ENCODE results near the gene SFI1. TPM values are rescaled to one million over a fixed set of nuclear protein-coding genes. Genes with fewer than 3 reads are reported as not detected.
"Not testable (repeated sequence)": the region's sequence is repeated elsewhere in the genome, so short reads cannot be mapped to it uniquely, and the experiment has no call there.

The SFI1 gene
- total RNA-seq, 4 donors from 2014 or later: 55.3 to 157 (median 90.1) TPM

DNA sequence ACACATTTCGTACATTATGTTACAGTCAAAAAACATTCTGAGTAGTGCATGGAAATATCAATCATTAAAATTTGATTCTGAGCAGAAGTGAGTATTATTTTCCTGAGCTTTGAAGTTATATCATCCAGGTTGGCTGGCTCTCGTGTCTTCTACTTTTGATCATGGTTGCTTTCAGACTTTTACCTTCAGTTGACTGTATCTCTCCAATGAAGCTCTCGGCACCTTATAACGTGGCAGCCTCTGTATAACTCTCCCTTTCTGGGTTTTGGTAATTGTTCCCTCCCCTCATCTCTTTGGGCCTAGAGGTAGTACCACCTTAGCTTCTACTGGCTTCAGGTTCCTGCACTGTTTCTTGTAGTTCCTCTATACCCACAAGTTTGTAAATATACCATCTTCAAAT is 12.2 kb downstream of the SFI1 start:
- intact Hi-C loops (cut with DNase I; ENCODE audit: low total_unique reads): no loop called here
- in situ Hi-C loops (cut with MboI; ENCODE audit: low pct_ligation_motif_present in 1 of 4, low pct_unique_long_range_greater_than_20kb in 1 of 4, low sequenced_read_pairs in 3 of 4): no loop called here
- no peak overlapping the region for H3K4me3 ChIP-seq
- no peaks in the 10 kb centered on the region for H3K36me3 ChIP-seq
- TF ChIP-seq EP300 (IDR thresholded peaks at IDR 0.05; ENCODE audit: low read depth) (no peak), POLR2A (IDR thresholded peaks at IDR 0.05) (no peak), POLR2AphosphoS5 (IDR thresholded peaks at IDR 0.05) (no peak)
- TF ChIP-seq, protein P1, sequence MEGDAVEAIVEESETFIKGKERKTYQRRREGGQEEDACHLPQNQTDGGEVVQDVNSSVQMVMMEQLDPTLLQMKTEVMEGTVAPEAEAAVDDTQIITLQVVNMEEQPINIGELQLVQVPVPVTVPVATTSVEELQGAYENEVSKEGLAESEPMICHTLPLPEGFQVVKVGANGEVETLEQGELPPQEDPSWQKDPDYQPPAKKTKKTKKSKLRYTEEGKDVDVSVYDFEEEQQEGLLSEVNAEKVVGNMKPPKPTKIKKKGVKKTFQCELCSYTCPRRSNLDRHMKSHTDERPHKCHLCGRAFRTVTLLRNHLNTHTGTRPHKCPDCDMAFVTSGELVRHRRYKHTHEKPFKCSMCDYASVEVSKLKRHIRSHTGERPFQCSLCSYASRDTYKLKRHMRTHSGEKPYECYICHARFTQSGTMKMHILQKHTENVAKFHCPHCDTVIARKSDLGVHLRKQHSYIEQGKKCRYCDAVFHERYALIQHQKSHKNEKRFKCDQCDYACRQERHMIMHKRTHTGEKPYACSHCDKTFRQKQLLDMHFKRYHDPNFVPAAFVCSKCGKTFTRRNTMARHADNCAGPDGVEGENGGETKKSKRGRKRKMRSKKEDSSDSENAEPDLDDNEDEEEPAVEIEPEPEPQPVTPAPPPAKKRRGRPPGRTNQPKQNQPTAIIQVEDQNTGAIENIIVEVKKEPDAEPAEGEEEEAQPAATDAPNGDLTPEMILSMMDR (IDR thresholded peaks at IDR 0.05): no peak
- peaks cover 0 to 5% of the 10 kb centered on the region in 2 donors for H3K9me3 ChIP-seq
- no peak for DNase-seq
- WGBS, 2 donors (ENCODE audit: low coverage in 1 of 2): 94 to 96% methylated on average over 4 of the region's 4 CpGs
- no peaks in the 10 kb centered on the region for H3K27me3 ChIP-seq
- H3K27ac ChIP-seq: no peak overlapping the region
- H3K4me1 ChIP-seq: no peaks in the 10 kb centered on the region

DNA sequence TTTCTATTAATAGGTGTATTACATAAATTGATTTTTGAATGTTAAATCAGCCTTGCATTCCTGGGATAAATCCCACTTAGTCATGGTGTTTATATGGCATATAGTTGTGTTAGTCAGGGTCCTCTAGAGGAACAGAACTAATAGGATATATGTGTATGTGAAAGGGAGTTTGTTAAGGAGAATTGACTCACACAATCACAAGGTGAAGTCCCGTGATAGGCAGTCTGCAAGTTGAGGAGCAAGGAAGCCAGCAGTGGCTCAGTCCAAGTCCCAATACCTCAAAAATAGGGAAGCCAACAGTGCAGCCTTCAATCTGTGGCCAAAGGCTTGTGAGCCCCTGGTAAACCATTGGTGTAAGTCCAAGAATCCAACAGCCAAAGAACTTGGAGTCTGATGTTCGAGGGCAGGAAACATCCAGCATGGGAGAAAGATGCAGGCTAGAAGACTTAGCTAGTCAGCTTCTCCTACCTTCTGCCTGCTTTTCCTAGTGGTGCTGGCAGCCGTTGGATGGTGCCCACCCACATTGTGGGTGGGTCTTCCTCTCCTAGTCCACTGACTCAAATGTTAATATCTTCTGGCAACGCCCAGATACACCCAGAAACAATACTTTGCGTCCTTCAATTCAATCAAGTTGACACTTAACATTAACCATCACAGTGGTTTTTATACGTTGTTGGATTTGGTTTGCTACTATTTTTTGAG is 12.9 kb downstream of the SFI1 start:
- H3K9me3 ChIP-seq: peaks cover 0 to 5% of the 10 kb centered on the region in 2 donors
- no peak overlapping the region for H3K27ac ChIP-seq
- no peak overlapping the region for H3K4me3 ChIP-seq
- 94 to 100% methylated on average over 4 to 6 of the region's 6 CpGs for WGBS, 2 donors (ENCODE audit: low coverage in 1 of 2)
- no peaks in the 10 kb centered on the region for H3K36me3 ChIP-seq
- TF ChIP-seq, protein P1 (IDR thresholded peaks at IDR 0.05): no peak
- TF ChIP-seq POLR2AphosphoS5 (IDR thresholded peaks at IDR 0.05) (no peak), EP300 (IDR thresholded peaks at IDR 0.05; ENCODE audit: low read depth) (no peak), POLR2A (IDR thresholded peaks at IDR 0.05) (no peak)
- H3K4me1 ChIP-seq: no peaks in the 10 kb centered on the region
- intact Hi-C loops (cut with DNase I; ENCODE audit: low total_unique reads) (no loop called here), in situ Hi-C loops (cut with MboI; ENCODE audit: low pct_ligation_motif_present in 1 of 4, low pct_unique_long_range_greater_than_20kb in 1 of 4, low sequenced_read_pairs in 3 of 4) (no loop called here)
- DNase-seq: no peak
- no peaks in the 10 kb centered on the region for H3K27me3 ChIP-seq

DNA sequence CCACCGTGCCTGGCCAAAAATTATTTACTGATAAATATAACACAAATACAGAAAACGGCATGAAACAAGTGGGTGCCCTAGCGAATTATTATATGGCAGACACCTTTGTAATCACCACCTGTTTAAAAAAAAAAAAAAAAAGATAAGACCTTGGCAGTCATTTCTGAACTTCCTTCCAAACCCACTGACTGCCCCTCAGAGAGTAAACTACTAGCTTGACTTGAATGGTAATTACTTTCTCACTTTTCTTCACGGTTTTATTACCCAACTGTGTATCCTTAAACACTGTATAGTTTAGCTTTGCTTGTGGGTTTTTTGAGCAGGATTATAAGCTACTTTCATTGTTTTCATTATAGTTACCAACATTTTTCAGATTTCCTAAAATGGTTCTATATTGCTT is 23.7 kb downstream of the SFI1 start:
- in situ Hi-C loops (cut with MboI; ENCODE audit: low pct_ligation_motif_present in 1 of 4, low pct_unique_long_range_greater_than_20kb in 1 of 4, low sequenced_read_pairs in 3 of 4): no loop called here

DNA sequence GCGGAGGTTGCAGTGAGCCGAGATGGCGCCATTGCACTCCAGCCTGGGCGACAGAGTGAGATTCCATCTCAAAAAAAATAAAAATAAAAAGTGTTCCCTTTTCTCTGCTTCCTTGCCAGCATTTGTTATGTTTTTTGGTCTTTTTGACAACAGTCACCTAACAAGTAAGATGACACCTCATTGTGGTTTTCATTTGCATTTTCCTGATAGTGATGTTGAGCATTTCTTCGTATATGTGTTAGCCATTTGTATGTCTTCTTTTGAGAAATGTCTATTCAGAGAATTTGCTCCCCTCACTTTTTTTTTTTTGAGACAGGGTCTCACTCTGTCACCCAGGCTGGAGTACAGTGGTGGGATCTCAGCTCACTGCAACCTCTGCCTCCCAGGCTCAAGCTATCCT is 27.8 kb downstream of the SFI1 start:
- H3K36me3 ChIP-seq; intact Hi-C loops (cut with DNase I; ENCODE audit: low total_unique reads); DNase-seq; in situ Hi-C loops (cut with MboI; ENCODE audit: low pct_ligation_motif_present in 1 of 4, low pct_unique_long_range_greater_than_20kb in 1 of 4, low sequenced_read_pairs in 3 of 4); H3K27ac ChIP-seq; H3K9me3 ChIP-seq; H3K4me3 ChIP-seq; H3K27me3 ChIP-seq: not testable (repeated sequence)
- 93% methylated on average over 5 of the region's 5 CpGs for WGBS, 2 donors (ENCODE audit: low coverage in 1 of 2)
- H3K4me1 ChIP-seq: peaks cover 0 to 11% (median 4%) of the 10 kb centered on the region in 4 donors

More for the DNA sequence above, 23.7 kb downstream of the SFI1 start:
- TF ChIP-seq POLR2A (IDR thresholded peaks at IDR 0.05) (no peak), POLR2AphosphoS5 (IDR thresholded peaks at IDR 0.05) (no peak), EP300 (IDR thresholded peaks at IDR 0.05; ENCODE audit: low read depth) (no peak)
- TF ChIP-seq, protein P1 (IDR thresholded peaks at IDR 0.05): no peak
- WGBS, 2 donors (ENCODE audit: low coverage in 1 of 2): 46 to 50% methylated on average over 4 of the region's 4 CpGs
- no peak for DNase-seq
- intact Hi-C loops (cut with DNase I; ENCODE audit: low total_unique reads): no loop called here
- H3K4me3 ChIP-seq: no peak overlapping the region
- H3K4me1 ChIP-seq: peaks cover 0 to 6% (median 0%) of the 10 kb centered on the region in 4 donors
- H3K27me3 ChIP-seq: no peaks in the 10 kb centered on the region
- H3K27ac ChIP-seq: no peak overlapping the region
- H3K36me3 ChIP-seq: no peaks in the 10 kb centered on the region
- H3K9me3 ChIP-seq: no peaks in the 10 kb centered on the region

DNA sequence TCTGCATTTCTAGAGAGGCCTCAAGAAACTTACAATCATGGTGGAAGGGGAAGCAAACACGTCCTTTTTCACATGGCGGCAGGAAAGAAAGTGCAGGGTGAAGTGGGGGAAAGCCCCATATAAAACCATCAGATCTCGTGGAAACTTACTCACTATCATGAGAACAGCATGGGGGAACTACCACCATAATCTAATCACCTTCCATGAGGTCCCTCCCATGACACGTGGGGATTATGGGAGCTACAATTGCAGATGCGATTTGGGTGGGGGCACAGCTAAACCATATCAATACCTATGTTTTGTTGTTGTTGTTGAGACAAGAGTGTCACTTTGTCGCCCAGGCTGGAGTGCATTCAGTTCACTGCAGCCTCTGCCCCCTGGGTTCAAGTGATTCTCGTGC is 29.9 kb downstream of the SFI1 start:
- intact Hi-C loops (cut with DNase I; ENCODE audit: low total_unique reads): no loop called here
- no peak for TF ChIP-seq POLR2A (IDR thresholded peaks at IDR 0.05)
- TF ChIP-seq EP300 (IDR thresholded peaks at IDR 0.05; ENCODE audit: low read depth): no peak
- no peak for TF ChIP-seq POLR2AphosphoS5 (IDR thresholded peaks at IDR 0.05)
- TF ChIP-seq, protein P1 (IDR thresholded peaks at IDR 0.05): no peak
- H3K36me3 ChIP-seq: no peaks in the 10 kb centered on the region
- H3K4me3 ChIP-seq: no peak overlapping the region
- peaks cover 0 to 18% (median 10%) of the 10 kb centered on the region in 4 donors for H3K4me1 ChIP-seq
- no peak for DNase-seq
- WGBS, 2 donors (ENCODE audit: low coverage in 1 of 2): 84 to 91% methylated on average over 6 to 7 of the region's 7 CpGs
- no peaks in the 10 kb centered on the region for H3K9me3 ChIP-seq
- no peaks in the 10 kb centered on the region for H3K27me3 ChIP-seq
- in situ Hi-C loops (cut with MboI; ENCODE audit: low pct_ligation_motif_present in 1 of 4, low pct_unique_long_range_greater_than_20kb in 1 of 4, low sequenced_read_pairs in 3 of 4): no loop called here
- no peak overlapping the region for H3K27ac ChIP-seq

Data from transverse colon (tissue), 4 donors.